Panc1 (cell line): Measurements from ENCODE around the gene PLCH2. TPM values are rescaled to one million over a fixed set of nuclear protein-coding genes. Genes with fewer than 3 reads are reported as not detected.
A peak's percentile ranks its signal among the peaks of the same experiment; 100 is the strongest.

Source experiments
- ATAC-seq: fragments of 200-7000 bp; cut with Tn5 transposase; 2 replicates; pipeline ENCODE4 v1.9.1; 2020; ENCODE audit warnings: mild to moderate bottlenecking, moderate library complexity
- BruUV-seq: library from RNA; stranded (reverse); fragments of 400-500 nt; replicated peaks from 2 replicates; lab custom pipeline; 2021; lab: Mats Ljungman, UMichigan
- CTCF ChIA-PET: fragments of 300-600 bp; sonication (Branson Sonifier 250); formaldehyde crosslinking; loops from one replicate; lab custom pipeline; 2022; ENCODE audit warnings: antibody characterized with exemption; lab: Charles Lee
- POLR2A ChIA-PET: fragments of 300-600 bp; sonication (Branson Sonifier 250); formaldehyde crosslinking; loops from one replicate; lab custom pipeline; 2022; ENCODE audit warnings: antibody characterized with exemption; lab: Charles Lee
- DNase-seq: peaks from one replicate; pipeline ENCODE4 v3.0.0-alpha.2; 2010; ENCODE audit warnings: low read depth, low spot score
- H3K27ac ChIP-seq: 2 replicates; pipeline ENCODE4 v1.5.1; 2011; ENCODE audit warnings: mild to moderate bottlenecking, low read length, inconsistent platforms
- H3K27me3 ChIP-seq: fragments of 200-500 bp; sonication (Bioruptor generic); 2 replicates; pipeline ENCODE4 v1.6.0; 2014; ENCODE audit warnings: low read length, inconsistent platforms; ENCODE audit not compliant: control insufficient read depth, insufficient read depth
- H3K36me3 ChIP-seq: fragments of 200-500 bp; sonication (Bioruptor generic); 2 replicates; pipeline ENCODE4 v1.5.1; 2014; ENCODE audit warnings: inconsistent platforms, mild to moderate bottlenecking, low read length, moderate library complexity; ENCODE audit not compliant: control insufficient read depth, insufficient read depth
- H3K4me1 ChIP-seq: 2 replicates; pipeline ENCODE4 v1.5.1; 2011; ENCODE audit warnings: inconsistent platforms, mild to moderate bottlenecking, low read length, moderate library complexity; ENCODE audit not compliant: control insufficient read depth, insufficient read depth
- H3K4me3 ChIP-seq, 2 experiments: 2 replicates each; pipeline ENCODE4 v1.5.1; 2011 to 2012; ENCODE audit warnings: low read depth in 2 of 2, low read length in 2 of 2, mild to moderate bottlenecking in 2 of 2, inconsistent platforms in 1 of 2, moderate library complexity in 1 of 2
- H3K9me3 ChIP-seq: fragments of 200-500 bp; sonication (Bioruptor generic); 2 replicates; pipeline ENCODE4 v1.5.1; 2014; ENCODE audit warnings: low read depth, mild to moderate bottlenecking, inconsistent platforms, low read length, moderate library complexity; ENCODE audit not compliant: control insufficient read depth, insufficient read depth
- CTCF ChIP-seq: fragments of 450-650 bp; IDR thresholded peaks from 2 replicates; pipeline ENCODE4 v1.5.1; 2017; ENCODE audit warnings: mild to moderate bottlenecking
- POLR2AphosphoS5 ChIP-seq: IDR thresholded peaks from 2 replicates; pipeline ENCODE4 v1.6.1; 2012; ENCODE audit warnings: mild to moderate bottlenecking, low read depth, low read length, moderate library complexity
- REST ChIP-seq, 2 experiments: IDR thresholded peaks; 2 replicates each; pipeline ENCODE4 v1.6.1; 2011 to 2012; ENCODE audit warnings: low read depth in 2 of 2, control low read depth in 1 of 2, low read length in 1 of 2, mild to moderate bottlenecking in 1 of 2, moderate library complexity in 1 of 2; ENCODE audit not compliant: insufficient read depth in 1 of 2
- TCF7L2 ChIP-seq: IDR thresholded peaks from 2 replicates; pipeline ENCODE4 v1.6.1; 2011; ENCODE audit warnings: mild to moderate bottlenecking, low read depth, low read length, inconsistent platforms
- in situ Hi-C: cut with HindIII; loops from 2 replicates; pipeline ENCODE4 v1.10.0; 2016; ENCODE audit warnings: low sequenced_read_pairs, low pct_unique_long_range_greater_than_20kb
- intact Hi-C: fragments of 100-400 bp; cut with micrococcal nuclease; formaldehyde crosslinking; loops from one replicate; pipeline ENCODE4 v1.10.0; 2022; ENCODE audit not compliant: unreplicated experiment
- total RNA-seq: library from RNA; stranded (reverse); gene quantifications from one replicate; pipeline ENCODE4 v1.2.1, GENCODE V29; 2021; ENCODE audit not compliant: unreplicated experiment

PLCH2 gene
- total RNA-seq, 1 experiment from 2014 or later: 41.2 TPM

GRCh38 chr1:2482588-2482987 lies 6.5 kb downstream of the PLCH2 start:
- TF ChIP-seq TCF7L2 (no peak), REST (IDR thresholded peaks at IDR 0.05; ENCODE audit: insufficient read depth in 1 of 2, low read depth in 2 of 2, low read length in 1 of 2) (peak; percentile 97 to 99)
- ChIA-PET CTCF (no interaction called here), POLR2A (no interaction called here)
- 0 out of 2 replicates have a peak, but pooled peaks have one; percentile 18 for ATAC-seq
- Histone ChIP-seq H3K9me3 (no peaks in the 10 kb centered on the region), H3K27me3 (no peaks in the 10 kb centered on the region), H3K4me1 (peaks cover 42% of the 10 kb centered on the region), H3K4me3 (no peak overlapping the region), H3K27ac (no peak overlapping the region), H3K36me3 (no peaks in the 10 kb centered on the region)
- in situ Hi-C loops (no loop called here), intact Hi-C loops (no loop called here)
- no TSS peak for BruUV-seq
- DNase-seq: no peak

- no peak for TF ChIP-seq REST (IDR thresholded peaks at IDR 0.05; ENCODE audit: insufficient read depth in 1 of 2, low read depth in 2 of 2, low read length in 1 of 2)
- TF ChIP-seq POLR2AphosphoS5: no peak
- no peak for TF ChIP-seq CTCF
- no peak for TF ChIP-seq TCF7L2
- intact Hi-C loops: no loop called here
- no peaks in the 10 kb centered on the region for H3K9me3 ChIP-seq
- no TSS peak for BruUV-seq
- DNase-seq (no peak), ATAC-seq (0 out of 2 replicates have a peak, but pooled peaks have one; percentile 10)
- H3K4me1 ChIP-seq: peaks cover 38% of the 10 kb centered on the region
- H3K27ac ChIP-seq: no peak overlapping the region
- no peaks in the 10 kb centered on the region for H3K27me3 ChIP-seq
- CTCF ChIA-PET: no interaction called here
- POLR2A ChIA-PET: no interaction called here
- H3K36me3 ChIP-seq: no peaks in the 10 kb centered on the region
- in situ Hi-C loops: no loop called here
- H3K4me3 ChIP-seq: no peak overlapping the region
Measured at GRCh38 chr1:2483026-2483425, 6.9 kb downstream of the PLCH2 start.
